HG02623 (cell line): Measurements from ENCODE around the gene CCDC80.
"Not testable (repeated sequence)": the region's sequence is repeated elsewhere in the genome, so short reads cannot be mapped to it uniquely, and the experiment has no call there.

Source experiments
- ATAC-seq: cut with Tn5 transposase; IDR thresholded peaks from one replicate; pipeline ENCODE4 v1.9.1; 2021; ENCODE audit warnings: moderate library complexity; ENCODE audit not compliant: unreplicated experiment

The CCDC80 gene

DNA sequence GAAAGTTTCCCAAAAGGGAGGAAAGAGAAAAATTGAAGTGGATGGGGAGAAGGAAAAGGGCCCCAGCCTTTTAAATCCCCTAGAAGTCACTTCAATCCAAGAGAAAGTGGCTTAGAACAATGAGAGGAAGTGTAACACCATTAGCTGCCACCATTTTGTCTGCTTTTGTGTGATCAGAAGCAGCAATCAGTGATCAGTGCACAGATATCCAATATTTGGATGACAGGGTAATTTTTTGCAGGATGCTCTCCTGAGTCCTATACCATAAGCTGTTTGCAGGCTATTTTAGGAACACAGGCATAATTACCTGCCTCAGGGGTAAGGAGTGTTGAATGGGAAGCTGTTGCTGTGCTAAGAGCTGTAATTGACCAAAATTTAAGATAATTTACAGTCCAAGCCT is 47.7 kb downstream of the CCDC80 start:
- ATAC-seq: no peak

DNA sequence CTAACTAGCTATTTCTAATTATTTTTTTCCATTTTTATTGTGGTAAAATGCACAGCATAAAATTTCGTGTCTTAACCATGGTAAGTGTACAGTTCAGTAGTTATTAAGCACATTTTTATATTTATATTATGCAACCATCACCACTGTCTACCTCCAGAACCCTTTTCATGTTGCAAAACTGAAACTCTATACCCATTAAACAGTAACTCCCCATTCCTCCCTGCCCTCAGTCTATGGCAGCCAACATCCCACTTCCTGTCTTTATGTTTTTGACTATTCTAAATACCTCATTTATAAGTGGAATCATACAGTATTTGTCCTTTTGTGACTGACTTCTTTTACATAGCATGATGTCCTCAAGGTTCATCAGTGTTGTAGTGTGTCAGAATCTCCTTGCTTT is 53.6 kb downstream of the CCDC80 start:
- no peak for ATAC-seq

DNA sequence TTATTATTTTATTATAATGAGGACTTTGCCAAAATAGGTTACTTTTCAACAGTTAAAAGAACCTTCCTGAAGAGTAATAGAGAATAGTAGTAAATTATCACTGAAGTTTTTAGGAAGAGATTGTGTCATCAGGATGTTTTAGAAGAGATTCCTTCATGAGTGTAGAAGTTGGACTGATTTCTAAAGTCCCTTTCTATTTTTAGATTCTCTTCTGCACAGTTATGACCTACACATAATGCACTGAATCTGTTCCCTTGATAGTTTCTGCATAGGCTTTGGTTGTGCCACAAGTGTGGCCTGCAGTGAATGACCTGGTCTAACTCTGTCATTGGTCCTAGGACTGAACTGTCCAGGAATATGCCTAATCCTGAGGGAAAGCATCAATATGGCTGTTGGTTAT is 55.2 kb downstream of the CCDC80 start:
- no peak for ATAC-seq

DNA sequence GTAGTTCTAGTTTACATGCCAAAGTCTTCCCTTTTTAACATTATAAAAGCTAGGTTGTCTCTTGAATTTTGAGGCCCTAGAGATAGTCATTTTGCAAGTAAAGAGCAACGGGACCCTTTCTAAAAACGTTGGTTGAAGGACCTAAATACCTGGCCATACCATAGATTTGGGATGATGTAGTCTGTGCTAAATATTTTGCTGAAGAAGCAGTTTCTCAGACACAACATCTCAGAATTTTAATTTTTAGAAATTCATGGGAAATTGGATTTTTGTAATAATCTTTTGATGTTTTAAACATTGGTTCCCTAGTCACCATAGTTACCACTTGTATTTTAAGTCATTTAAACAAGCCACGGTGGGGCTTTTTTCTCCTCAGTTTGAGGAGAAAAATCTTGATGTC is 57.8 kb downstream of the CCDC80 start:
- ATAC-seq: no peak

DNA sequence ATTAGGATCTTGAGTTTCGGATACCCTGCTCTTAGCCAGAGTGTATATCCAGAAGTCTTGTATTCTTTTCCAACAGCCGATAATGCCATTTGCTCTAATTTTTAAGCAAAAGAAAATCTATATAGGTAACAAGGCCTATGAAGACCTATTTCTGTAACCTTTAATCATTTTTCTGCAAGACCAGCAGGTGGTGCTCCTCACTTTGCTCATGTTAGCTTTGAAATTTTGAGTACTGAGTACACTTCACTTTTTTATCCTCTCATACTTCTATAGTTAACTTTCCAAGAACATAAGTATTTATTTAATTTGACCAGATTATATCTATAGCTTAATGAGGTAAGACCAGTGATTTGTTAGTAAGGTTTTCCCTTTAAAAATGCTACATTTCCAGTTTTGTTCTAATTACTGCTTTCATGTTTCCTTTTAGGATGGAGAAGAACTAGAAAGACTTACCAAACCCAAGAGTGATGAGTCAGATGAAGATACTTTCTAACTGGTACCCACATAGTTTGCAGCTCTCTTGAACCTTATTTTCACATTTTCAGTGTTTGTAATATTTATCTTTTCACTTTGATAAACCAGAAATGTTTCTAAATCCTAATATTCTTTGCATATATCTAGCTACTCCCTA is 58.6 kb downstream of the CCDC80 start:
- no peak for ATAC-seq

DNA sequence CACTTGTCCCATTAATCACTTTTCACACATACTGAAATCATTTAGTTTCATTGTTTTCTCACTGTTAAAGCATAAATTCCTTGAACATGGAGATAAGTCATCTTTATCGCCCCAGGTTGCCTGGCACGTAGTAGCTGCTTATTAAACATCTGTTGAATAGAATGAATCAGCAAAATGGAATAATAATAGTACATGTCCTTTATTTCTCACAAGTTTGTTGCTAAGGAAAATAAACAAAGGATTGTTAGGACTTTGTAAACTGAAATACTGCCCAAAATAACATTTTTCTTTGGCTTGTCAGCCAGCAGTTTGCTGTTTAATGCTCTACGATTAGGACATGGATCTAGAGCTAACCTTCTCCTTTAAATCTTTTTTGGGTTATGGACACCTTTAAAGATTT is 61.2 kb downstream of the CCDC80 start:
- ATAC-seq: no peak

DNA sequence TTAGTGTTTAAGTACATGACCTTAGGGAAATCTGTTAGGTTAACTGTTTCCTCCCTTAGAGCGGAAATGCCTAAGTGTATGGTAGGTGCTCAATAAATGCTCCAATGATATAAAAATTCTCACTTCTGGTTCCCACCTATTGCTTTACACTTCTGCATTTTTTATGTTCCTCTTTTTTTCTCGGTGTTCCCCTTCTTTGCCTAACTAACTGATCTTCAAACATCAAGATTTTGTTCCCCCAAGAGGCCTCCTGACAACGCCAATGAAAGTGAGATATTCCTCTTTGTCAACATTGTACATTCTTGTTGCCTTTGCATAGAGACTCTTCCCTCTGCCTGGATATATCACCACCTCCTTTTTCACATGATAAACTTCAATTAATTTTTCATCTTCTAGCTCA is 61.7 kb downstream of the CCDC80 start:
- no peak for ATAC-seq

DNA sequence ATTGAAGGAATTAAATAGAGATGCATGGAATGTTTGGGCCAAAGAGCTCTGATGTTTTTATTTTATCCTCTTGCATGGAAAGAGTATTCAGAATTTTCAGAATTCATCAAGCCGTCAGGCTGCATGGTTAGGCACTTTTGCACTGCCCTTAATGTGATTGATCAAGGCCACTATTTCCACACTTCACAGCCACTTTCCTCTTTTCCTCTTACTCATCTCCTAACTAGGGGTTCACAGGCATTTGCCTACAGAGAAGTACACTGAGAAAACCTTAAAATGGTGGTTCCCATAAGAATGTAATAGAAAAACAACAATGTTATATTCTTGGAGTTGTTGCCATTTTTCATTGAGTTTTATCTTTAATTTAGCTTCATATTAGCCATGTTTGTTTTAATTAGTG is 68.2 kb downstream of the CCDC80 start:
- ATAC-seq: no peak

DNA sequence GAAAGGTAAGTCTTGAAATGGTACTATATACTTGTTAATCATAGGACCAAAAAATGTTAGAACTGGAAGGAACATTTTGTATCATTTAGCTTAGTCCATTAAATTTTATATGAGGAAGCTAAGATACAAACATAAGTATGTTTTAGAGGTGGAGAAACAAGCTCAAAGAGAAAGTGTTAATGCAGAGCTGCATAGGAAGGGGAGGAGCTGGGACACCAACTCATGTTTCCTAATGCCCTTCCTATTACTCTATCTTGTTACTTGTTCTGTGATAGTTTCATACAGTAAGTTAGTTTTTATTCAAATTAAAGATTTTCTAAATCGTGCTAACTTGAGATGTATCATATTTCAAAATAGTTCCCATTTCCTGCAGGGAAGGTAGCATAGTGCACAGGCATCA is 71.7 kb downstream of the CCDC80 start:
- no peak for ATAC-seq

DNA sequence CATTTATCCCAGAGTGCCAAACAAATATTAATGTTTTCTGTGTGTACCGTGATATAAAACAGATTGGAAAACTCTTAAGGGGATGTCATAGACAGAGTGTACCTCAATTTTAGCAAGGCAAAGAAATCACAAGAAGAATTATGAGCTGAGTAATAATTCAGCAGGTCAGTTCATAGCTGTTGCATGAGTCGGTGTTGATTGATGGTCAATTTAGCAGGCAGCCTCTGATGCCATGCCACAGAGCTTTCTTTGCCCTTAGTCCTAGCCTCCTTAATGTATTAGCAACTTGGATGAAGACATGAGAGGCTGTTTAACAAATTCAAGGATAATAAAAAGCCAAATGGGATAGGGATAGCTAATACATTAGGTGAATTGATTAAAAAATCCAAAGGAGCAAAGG is 72.3 kb downstream of the CCDC80 start:
- ATAC-seq: no peak

DNA sequence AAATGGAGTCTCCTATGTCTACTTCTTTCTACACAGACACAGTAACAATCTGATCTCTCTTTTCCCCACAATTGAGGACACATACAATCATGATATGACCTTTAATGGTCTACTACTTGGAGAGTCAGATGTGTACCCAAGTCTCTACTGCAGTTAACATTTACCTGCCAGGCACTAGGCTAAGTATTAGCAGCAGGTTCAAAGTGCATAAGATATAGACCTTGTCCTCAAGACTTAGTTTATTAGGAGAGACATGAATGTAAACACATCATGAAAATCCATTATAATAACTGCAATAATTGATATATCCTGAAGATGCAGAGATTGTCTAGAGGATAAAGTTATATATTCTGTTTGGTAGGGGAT is 76.0 kb downstream of the CCDC80 start:
- no peak for ATAC-seq

DNA sequence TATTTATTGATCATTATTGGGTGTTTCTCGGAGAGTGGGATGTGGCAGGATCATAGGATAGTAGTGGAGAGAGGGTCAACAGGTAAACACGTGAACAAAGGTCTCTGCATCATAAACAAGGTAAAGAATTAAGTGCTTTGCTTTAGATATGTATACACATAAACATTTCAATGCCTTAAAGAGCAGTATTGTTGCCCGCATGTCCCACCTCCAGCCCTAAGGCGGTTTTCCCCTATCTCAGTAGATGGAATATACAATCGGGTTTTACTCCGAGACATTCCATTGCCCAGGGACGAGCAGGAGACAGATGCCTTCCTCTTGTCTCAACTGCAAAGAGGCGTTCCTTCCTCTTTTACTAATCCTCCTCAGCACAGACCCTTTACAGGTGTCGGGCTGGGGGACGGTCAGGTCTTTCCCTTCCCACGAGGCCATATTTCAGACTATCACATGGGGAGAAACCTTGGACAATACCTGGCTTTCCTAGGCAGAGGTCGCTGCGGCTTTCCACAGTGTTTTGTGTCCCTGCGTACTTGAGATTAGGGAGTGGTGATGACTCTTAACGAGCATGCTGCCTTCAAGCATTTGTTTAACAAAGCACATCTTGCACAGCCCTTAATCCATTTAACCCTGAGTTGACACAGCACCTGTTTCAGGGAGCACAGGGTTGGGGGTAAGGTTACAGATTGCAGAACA is 76.5 kb downstream of the CCDC80 start:
- not testable (repeated sequence) for ATAC-seq

DNA sequence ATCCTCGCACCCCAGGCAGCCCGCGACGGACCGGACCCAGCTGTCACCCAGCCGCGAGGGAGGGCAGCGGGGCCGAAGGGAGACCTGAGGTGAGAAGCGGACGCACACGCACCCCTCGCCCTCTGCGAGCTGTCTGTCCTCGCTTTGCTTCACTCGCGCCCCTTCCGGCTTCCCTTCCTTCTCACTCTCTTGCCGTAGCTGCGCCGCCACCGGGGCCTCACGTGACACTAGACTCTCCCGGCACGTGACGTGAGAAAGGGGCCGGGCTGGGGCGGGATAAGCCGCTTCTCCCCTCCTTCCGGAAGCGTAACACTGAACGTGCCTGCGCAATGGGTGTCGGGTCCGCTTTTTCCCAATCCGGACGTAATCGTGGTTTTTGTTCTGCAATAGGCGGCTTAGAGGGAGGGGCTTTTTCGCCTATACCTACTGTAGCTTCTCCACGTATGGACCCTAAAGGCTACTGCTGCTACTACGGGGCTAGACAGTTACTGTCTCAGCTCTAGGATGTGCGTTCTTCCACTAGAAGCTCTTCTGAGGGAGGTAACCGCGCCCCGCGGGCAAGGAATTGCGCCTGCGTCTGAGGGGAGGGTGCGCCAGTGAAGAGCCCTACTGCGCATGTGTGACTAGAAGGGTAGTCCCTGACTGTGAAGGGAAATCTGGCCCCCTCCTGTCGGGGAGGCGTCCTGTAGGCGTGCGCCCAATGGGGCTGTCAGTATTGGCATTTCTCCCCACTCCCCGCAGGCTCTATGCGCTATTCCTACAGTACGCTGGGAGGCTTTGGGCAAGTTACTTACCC is 79.0 kb downstream of the CCDC80 start, which contains the start of the genes ATG3 and SLC35A5:
ATG3 (minus strand) TSS at position 229 of the 796 bp plus-strand sequence. CDS start 434 bp downstream, outside the sequence.
SLC35A5 (plus strand) TSS at position 312 of the 796 bp plus-strand sequence. CDS start 1,359 bp downstream, outside the sequence.
- peak; percentile 79 for ATAC-seq

DNA sequence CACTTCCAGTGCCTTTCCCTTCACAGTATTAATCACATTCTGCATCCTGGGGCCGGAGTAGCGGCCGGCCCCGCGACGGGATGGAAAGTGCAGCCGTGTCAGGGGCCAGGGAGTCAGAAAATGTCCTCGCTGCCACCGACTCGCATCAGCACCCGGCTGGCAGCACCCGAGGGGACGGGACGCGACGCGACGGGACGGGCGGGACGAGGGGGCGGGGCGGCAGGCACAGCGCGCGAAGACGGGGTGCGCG is 79.5 kb downstream of the CCDC80 start:
- ATAC-seq: peak; percentile 36

DNA sequence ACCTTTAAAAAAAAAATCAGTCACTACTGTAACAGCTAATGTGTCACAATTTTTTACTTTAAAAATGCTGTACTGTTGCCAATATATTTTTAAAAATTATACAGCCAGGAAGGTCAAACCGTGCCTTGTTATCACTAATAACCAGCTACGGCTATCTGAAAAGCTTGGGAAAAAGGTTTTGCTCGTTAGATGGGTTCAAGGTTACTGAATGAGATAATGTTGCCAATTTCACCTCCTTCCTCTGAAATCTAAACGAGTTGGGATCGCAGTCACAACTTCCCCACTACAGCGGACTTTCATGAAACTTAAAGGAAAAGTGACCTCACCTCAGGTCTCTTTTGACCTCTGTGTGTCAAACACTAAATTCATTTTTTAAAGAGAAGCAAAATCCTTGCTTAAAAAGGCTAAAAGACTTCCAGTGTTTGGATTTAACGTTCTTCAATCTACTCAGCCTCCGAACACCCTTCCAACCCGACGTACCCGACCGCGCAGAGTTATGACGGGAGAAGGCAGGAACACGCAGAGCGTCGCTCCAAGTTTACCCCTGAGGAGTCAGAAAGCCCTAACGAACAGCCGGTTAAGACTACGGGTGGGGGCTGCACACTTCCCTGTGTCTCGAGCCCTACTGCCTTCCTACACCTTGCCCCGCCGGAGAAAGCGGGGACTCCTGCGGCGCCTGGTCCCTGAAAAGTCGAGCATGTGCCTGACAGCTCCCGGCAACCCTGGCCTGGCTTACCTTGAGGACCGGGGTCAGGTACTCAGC is 80.0 kb downstream of the CCDC80 start:
- ATAC-seq: peak; percentile 14

DNA sequence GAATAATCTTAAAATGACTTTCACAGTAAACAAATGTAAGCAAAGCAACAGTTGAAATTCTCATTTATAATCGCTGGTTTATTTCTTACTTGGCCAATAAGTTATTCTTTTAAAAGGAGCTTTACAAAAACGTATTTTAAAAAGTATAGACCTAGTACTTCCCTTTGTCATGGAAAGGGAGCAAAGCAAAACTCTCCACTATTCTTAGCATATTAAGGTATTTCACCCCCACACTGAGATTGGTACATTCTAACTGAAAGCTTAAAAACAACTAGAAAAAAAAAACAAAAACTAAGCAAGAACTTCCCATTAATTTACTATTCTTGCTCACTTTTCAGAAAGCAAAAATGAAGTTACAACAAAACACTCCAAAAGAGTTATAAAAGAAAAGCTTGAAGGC is 80.6 kb downstream of the CCDC80 start:
- no peak for ATAC-seq

DNA sequence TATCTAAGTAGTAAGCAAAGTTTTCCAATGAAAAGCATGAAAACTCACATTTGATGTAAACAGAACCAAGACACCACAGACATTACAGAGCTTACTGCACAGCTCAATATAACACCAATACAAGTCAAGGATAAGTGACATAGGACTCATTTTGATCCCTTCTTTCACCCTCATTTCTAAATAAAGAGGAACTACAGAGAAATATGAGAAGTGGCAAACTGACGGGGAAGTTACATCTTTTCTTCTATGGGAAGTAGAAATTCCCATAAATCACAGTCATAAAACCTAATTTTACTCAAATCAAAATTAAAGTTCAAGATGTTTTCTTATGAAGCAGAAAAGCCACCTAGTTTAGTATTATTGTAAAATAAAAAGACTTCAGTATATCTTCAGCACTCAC is 83.0 kb downstream of the CCDC80 start:
- no peak for ATAC-seq

DNA sequence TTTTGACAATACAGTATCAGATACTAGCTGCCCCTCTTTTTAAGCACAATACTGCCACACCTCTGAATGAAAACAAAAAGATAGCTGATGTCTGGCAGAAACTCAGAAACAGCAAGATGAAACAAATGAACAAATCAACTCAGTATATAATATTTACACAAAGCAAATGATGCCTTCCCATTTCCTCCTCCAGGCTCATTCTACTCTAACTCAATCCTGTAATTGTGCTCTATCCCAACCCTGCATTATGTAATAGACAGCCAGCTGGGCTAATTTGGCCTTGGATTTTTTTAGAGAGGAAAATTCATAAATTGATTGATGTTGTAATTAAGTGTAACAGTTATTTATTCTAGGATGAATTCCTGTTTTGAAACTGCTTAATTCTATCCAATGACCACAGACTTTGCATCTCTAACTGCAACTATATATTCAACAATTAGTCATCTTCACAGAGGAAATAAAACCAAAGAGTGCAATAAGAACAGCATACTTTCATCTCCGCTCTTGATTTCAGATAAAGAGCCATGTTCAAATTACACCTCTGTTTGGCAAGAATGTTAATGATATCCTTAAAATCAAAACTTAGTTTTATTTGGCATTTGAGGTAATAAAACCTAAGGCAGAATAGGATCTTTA is 85.3 kb downstream of the CCDC80 start:
- ATAC-seq: no peak

DNA sequence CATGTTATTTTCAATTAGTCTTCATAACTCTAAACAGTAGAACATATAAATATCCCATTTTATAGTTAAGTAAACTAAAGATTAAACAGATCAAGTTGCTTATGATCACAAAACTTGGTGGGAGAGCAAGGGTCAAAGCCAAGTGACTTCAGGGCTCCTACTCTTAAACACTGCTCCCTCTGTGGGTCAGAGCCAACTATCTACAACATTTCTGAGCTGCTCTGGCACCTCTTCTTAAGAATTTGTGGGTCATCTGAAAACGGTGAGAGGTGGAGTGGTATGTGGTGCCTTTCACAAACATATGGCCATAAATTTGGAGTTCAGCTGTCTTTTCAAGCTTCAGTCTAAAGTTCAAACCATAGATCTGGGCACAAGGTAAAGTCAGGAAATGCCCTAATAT is 90.1 kb downstream of the CCDC80 start:
- ATAC-seq: no peak
